Transverse colon (tissue), 4 donors: ENCODE results near the gene TNK2.
"Not testable (repeated sequence)": the region's sequence is repeated elsewhere in the genome, so short reads cannot be mapped to it uniquely, and the experiment has no call there.

ENCODE experiments used
- EP300 ChIP-seq: sonication (generic); formaldehyde crosslinking; IDR thresholded peaks from one replicate; pipeline ENCODE4 v1.6.1; 2017; ENCODE audit warnings: antibody characterized with exemption, low read depth
- POLR2A ChIP-seq: fragments of 450-650 bp; IDR thresholded peaks from one replicate; pipeline ENCODE4 v1.6.1; 2016; ENCODE audit warnings: antibody characterized with exemption, mild to moderate bottlenecking, moderate library complexity
- POLR2AphosphoS5 ChIP-seq, 3 donors: sonication (generic); formaldehyde crosslinking; IDR thresholded peaks; one replicate each; pipeline ENCODE4 v1.6.1; 2016; ENCODE audit warnings: antibody characterized with exemption in 3 of 3
- TF ChIP-seq, protein P1 (sequence below), 5 experiments: fragments of 200-600 bp in 3 of 5; fragments of 450-650 bp in 2 of 5; sonication (generic) in 3 of 5; IDR thresholded peaks; 1 replicate in 2 of 5; 2 replicates in 3 of 5; pipeline ENCODE4 v1.5.1; 2016 to 2017; ENCODE audit warnings: antibody characterized with exemption in 5 of 5, inconsistent platforms in 3 of 5, mild to moderate bottlenecking in 2 of 5, moderate library complexity in 1 of 5

GRCh38 chr3:195950164-195950563 lies 41.8 kb upstream of the TNK2 start:
- TF ChIP-seq, protein P1, sequence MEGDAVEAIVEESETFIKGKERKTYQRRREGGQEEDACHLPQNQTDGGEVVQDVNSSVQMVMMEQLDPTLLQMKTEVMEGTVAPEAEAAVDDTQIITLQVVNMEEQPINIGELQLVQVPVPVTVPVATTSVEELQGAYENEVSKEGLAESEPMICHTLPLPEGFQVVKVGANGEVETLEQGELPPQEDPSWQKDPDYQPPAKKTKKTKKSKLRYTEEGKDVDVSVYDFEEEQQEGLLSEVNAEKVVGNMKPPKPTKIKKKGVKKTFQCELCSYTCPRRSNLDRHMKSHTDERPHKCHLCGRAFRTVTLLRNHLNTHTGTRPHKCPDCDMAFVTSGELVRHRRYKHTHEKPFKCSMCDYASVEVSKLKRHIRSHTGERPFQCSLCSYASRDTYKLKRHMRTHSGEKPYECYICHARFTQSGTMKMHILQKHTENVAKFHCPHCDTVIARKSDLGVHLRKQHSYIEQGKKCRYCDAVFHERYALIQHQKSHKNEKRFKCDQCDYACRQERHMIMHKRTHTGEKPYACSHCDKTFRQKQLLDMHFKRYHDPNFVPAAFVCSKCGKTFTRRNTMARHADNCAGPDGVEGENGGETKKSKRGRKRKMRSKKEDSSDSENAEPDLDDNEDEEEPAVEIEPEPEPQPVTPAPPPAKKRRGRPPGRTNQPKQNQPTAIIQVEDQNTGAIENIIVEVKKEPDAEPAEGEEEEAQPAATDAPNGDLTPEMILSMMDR (IDR thresholded peaks at IDR 0.05) = not testable (repeated sequence)
- TF ChIP-seq POLR2A; POLR2AphosphoS5 (IDR thresholded peaks at IDR 0.05); EP300: not testable (repeated sequence)
